ENCODE results near the gene GUK1. TPM values are rescaled to one million over a fixed set of nuclear protein-coding genes. Genes with fewer than 3 reads are reported as not detected.

GUK1 gene
- total and polyA plus RNA-seq, 2 of the 8 experiments (the other 6 are each of a cell fraction or from before 2014, with no cell fraction given), result 68.5 to 183 TPM

DNA sequence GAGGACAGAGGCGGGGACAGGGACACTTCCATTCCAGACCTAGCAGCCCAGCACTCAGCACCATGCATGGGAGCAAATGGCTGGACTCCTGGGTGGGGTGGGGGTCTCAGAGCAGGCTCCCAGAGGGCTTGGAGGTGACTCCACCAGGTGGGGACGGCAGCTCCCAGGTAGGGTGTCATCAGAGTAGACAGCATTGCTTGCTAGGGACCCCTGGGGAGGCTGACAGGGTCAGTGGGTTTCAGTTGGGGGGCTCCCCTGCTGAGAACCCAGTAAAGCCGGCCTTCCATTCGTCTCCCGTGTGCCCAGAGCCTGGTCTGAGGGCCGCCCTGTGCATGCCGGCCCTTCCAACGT lies 4.9 kb downstream of the GUK1 start:
- no peaks in the 10 kb centered on the region for H3K27me3 ChIP-seq (replicated peaks in 1 of 4; ENCODE audit: control insufficient read depth in 3 of 4, extremely low read depth in 1 of 4, insufficient read depth in 3 of 4, low read length in 3 of 4)
- TF ChIP-seq NANOG (IDR thresholded peaks at IDR 0.05; ENCODE audit: insufficient read depth, low read depth, low read length, poor library complexity, severe bottlenecking), result no peak
- no peak for TF ChIP-seq CBX8 (IDR thresholded peaks at IDR 0.05; ENCODE audit: borderline replicate concordance, low read depth, low read length)
- no peak for TF ChIP-seq CHD1 (IDR thresholded peaks at IDR 0.05; ENCODE audit: low read depth, low read length)
- TF ChIP-seq, protein P1, sequence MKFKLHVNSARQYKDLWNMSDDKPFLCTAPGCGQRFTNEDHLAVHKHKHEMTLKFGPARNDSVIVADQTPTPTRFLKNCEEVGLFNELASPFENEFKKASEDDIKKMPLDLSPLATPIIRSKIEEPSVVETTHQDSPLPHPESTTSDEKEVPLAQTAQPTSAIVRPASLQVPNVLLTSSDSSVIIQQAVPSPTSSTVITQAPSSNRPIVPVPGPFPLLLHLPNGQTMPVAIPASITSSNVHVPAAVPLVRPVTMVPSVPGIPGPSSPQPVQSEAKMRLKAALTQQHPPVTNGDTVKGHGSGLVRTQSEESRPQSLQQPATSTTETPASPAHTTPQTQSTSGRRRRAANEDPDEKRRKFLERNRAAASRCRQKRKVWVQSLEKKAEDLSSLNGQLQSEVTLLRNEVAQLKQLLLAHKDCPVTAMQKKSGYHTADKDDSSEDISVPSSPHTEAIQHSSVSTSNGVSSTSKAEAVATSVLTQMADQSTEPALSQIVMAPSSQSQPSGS (IDR thresholded peaks at IDR 0.05; ENCODE audit: low read length), result no peak
- TF ChIP-seq CREB1 (IDR thresholded peaks at IDR 0.05), result no peak
- no peak for TF ChIP-seq NRF1 (IDR thresholded peaks at IDR 0.05; ENCODE audit: low read depth, low read length)
- no peak overlapping the region for H3K9ac ChIP-seq (replicated peaks in 1 of 4; ENCODE audit: extremely low read depth in 1 of 4, low read depth in 3 of 4, low read length in 3 of 4)
- H3K36me3 ChIP-seq (ENCODE audit: control insufficient read depth in 2 of 4, insufficient read depth in 4 of 4, low read length in 3 of 4), result no peaks in the 10 kb centered on the region
- H3K27ac ChIP-seq (ENCODE audit: low read depth, low read length), result no peak overlapping the region
- H4K91ac ChIP-seq (replicated peaks; ENCODE audit: insufficient read length, low read length), result no peak overlapping the region
- H3K4me3 ChIP-seq (ENCODE audit: extremely low read depth in 1 of 4, insufficient read depth in 2 of 4, low read depth in 3 of 4, low read length in 4 of 4), result no peak overlapping the region
- H2AK5ac ChIP-seq (ENCODE audit: low read depth, low read length), result no peak overlapping the region
- 95% methylated on average over 8 of the region's 8 CpGs; no CpG with 5 or more reads in 1 of the 2 experiments for WGBS, 2 experiments (ENCODE audit: extremely low coverage in 1 of 2, insufficient coverage in 1 of 2, insufficient read length in 1 of 2, insufficient replicate concordance in 2 of 2, low coverage in 1 of 2, low lambda C conversion rate in 2 of 2, missing lambda C conversion rate in 1 of 2)
- no peak overlapping the region for H2BK120ac ChIP-seq (replicated peaks; ENCODE audit: low read depth, low read length)
- peaks cover 8 to 28% of the 10 kb centered on the region in 2 experiments for H4K20me1 ChIP-seq (replicated peaks in 1 of 2; ENCODE audit: control insufficient read depth in 1 of 2, insufficient read depth in 2 of 2, low read length in 2 of 2)
- no peak overlapping the region for H3K18ac ChIP-seq (ENCODE audit: extremely low read depth, low read length)
- FAIRE-seq, result no peak
- peaks cover 0 to 18% (median 10%) of the 10 kb centered on the region in 4 experiments; a peak in 5 of 7 replicates for H3K4me1 ChIP-seq (replicated peaks in 1 of 4; ENCODE audit: control insufficient read depth in 3 of 4, insufficient read depth in 4 of 4, low read length in 3 of 4)
- H2AFZ ChIP-seq (ENCODE audit: low read length), result no peak overlapping the region
- H3K79me2 ChIP-seq (ENCODE audit: control insufficient read depth in 1 of 2, insufficient read depth in 2 of 2, low read length in 2 of 2), result peaks cover 0 to 43% of the 10 kb centered on the region in 2 experiments; a peak in 3 of 4 replicates
- H3K4ac ChIP-seq (replicated peaks; ENCODE audit: insufficient read length, low read depth, low read length), result no peak overlapping the region
- H4K8ac ChIP-seq (ENCODE audit: extremely low read depth, insufficient read depth, low read length), result no peak overlapping the region
- H2BK12ac ChIP-seq (ENCODE audit: low read depth, low read length), result no peak overlapping the region
- no peak overlapping the region for H2BK20ac ChIP-seq (ENCODE audit: low read length)
- no peak overlapping the region for H4K5ac ChIP-seq (ENCODE audit: insufficient read length, low read depth, low read length)
- no peak overlapping the region for H2BK5ac ChIP-seq (ENCODE audit: low read depth, low read length)
- peaks cover 23% of the 10 kb centered on the region for H3K79me1 ChIP-seq (ENCODE audit: low read depth, low read length)
- no peak overlapping the region for H3K14ac ChIP-seq (ENCODE audit: insufficient read length)
- H3K4me2 ChIP-seq (ENCODE audit: insufficient read depth in 1 of 2, low read depth in 2 of 2, low read length in 2 of 2), result no peak overlapping the region
- H3K9me3 ChIP-seq (ENCODE audit: insufficient read depth in 2 of 2, low read depth in 1 of 2, low read length in 1 of 2), result no peaks in the 10 kb centered on the region
- ChIA-PET CTCF (ENCODE audit: partially characterized antibody) (interaction anchor here (1.4 to 1.7 kb wide), 2 partner anchors 14 to 19 kb away, joined by 3 to 5 read pairs; no protein-coding TSS in a partner anchor), POLR2A (ENCODE audit: partially characterized antibody) (interaction anchor here (1.0 to 1.8 kb wide), 2 partner anchors 12 to 20 kb away, joined by 3 to 7 read pairs; partner anchors contain the start of gene IBA57)
- no peak overlapping the region for H3K23ac ChIP-seq (ENCODE audit: insufficient read length)
- peaks cover 5% of the 10 kb centered on the region; the same call in 1 of the 2 replicates for H3K23me2 ChIP-seq (ENCODE audit: low read depth, low read length)
- DNase-seq (ENCODE audit: low read depth in 1 of 2, low spot score in 2 of 2), result no peak
- no peak overlapping the region for H3K56ac ChIP-seq (replicated peaks; ENCODE audit: insufficient read length, low read depth, low read length)
- no peak overlapping the region for H2BK15ac ChIP-seq (ENCODE audit: low read length)
